ENCODE results near the gene SCN5A.

SCN5A gene

GRCh38 chr3:38595393-38595792 is 54.1 kb downstream of the SCN5A start:
- no peak for DNase-seq

- DNase-seq, result no peak
These were observed 59.0 kb downstream of the SCN5A start for GRCh38 chr3:38590521-38590920.

GRCh38 chr3:38588995-38589937 is 60.2 kb downstream of the SCN5A start:
- DNase-seq, result no peak

GRCh38 chr3:38588371-38588971 is 61.0 kb downstream of the SCN5A start:
- no peak for DNase-seq

GRCh38 chr3:38587548-38588131 is 61.8 kb downstream of the SCN5A start:
- no peak for DNase-seq

- no peak for DNase-seq
These were observed 62.7 kb downstream of the SCN5A start for GRCh38 chr3:38586546-38587520.

- DNase-seq, result no peak
These were observed 63.6 kb downstream of the SCN5A start for GRCh38 chr3:38585791-38586420.

- DNase-seq, result no peak
These were observed 65.8 kb downstream of the SCN5A start for GRCh38 chr3:38583688-38584087.

GRCh38 chr3:38582941-38583645 is 66.4 kb downstream of the SCN5A start:
- no peak for DNase-seq

GRCh38 chr3:38582316-38582715 is 67.2 kb downstream of the SCN5A start:
- DNase-seq, result no peak

GRCh38 chr3:38581774-38582173 is 67.7 kb downstream of the SCN5A start:
- DNase-seq, result no peak

GRCh38 chr3:38580450-38581382 is 68.8 kb downstream of the SCN5A start:
- no peak for DNase-seq

GRCh38 chr3:38579551-38580449 is 69.7 kb downstream of the SCN5A start:
- no peak for DNase-seq

GRCh38 chr3:38579141-38579540 is 70.3 kb downstream of the SCN5A start:
- no peak for DNase-seq

GRCh38 chr3:38578551-38578950 is 70.9 kb downstream of the SCN5A start:
- DNase-seq, result no peak

- no peak for DNase-seq
These were observed 71.4 kb downstream of the SCN5A start for GRCh38 chr3:38578081-38578475.

- no peak for DNase-seq
These were observed 72.0 kb downstream of the SCN5A start for GRCh38 chr3:38577371-38578080.

GRCh38 chr3:38576526-38577370 is 72.7 kb downstream of the SCN5A start:
- DNase-seq, result no peak
